GM18907 (cell line): ENCODE measurements around the gene FIBIN.

Source experiments
- ATAC-seq: cut with Tn5 transposase; IDR thresholded peaks from one replicate; pipeline ENCODE4 v1.9.1; 2021; ENCODE audit warnings: mild to moderate bottlenecking, moderate library complexity; ENCODE audit not compliant: unreplicated experiment

The FIBIN gene

GRCh38 chr11:27020751-27021150 is 26.8 kb downstream of the FIBIN start:
- no peak for ATAC-seq

DNA sequence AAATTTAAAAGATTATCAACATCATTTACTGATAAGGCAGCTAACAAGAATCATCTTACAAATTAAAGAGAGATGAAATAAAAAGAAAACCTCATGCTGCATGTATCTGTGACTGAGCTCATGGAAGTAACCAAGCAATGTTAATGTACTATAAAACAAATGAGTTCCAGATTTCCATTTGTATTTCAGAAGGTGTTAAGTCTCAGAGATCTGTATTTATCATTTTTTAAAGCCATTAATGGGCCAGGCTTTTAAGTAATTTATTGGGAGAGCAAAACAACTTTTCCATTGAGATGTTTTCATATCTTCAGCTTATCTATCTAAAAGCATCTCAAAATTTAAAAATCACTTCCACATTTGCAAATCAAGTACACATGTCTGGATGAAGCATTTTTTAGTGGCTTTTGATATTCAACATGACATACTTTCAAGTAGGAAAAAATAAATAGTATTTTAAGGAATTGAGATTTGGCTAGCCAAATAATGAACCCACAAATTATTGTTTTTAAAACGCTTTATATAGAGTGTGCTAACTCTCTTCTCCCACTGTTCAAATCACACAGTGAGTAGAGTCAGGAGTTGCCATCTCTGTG is 28.8 kb downstream of the FIBIN start:
- no peak for ATAC-seq

DNA sequence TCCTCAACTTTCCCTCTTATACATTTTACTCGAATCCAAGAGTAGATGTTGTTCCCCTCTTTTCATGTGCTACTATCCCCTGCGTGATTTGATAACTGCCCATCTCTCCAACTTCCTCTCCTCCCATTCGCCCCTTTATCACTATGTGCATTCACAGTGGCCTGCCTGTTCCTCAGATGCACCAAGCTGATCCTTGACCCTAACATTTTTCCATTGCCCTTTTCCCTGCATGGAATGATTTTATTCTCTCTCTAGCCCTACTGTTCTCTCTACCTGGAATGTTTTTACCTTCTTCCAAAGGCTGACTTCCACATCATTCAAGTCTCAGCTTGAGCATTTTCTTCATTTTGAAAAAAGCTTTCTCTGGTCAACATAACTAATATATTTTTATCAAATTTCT is 31.0 kb downstream of the FIBIN start:
- no peak for ATAC-seq

DNA sequence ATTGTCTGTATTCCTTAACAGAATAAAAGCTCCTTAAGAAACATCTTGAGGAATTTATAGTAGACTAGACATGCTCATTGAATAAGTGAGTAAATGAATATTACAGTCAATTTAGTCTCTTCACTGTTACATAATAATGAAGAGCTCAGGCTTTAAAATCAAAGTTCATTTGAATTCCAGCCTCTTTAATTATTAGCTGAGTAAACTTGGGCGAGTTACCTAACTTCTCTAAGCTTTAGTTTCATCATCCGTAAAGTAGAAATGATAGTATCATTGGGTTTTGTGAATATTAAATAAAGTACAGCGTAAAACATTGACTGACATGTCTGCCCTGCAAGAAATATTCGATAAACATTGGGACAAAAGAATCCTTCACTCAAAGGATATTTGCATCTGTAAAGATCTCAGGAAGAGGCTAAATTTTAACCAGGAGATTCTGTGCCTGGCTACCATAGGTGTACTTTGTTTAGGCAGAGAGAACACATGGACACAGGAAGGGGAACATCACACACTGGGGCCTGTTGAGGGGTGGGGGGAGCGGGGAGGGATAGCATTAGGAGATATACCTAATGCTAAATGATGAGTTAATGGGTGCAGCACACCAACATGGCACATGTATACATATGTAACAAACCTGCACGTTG is 31.5 kb downstream of the FIBIN start:
- no peak for ATAC-seq

DNA sequence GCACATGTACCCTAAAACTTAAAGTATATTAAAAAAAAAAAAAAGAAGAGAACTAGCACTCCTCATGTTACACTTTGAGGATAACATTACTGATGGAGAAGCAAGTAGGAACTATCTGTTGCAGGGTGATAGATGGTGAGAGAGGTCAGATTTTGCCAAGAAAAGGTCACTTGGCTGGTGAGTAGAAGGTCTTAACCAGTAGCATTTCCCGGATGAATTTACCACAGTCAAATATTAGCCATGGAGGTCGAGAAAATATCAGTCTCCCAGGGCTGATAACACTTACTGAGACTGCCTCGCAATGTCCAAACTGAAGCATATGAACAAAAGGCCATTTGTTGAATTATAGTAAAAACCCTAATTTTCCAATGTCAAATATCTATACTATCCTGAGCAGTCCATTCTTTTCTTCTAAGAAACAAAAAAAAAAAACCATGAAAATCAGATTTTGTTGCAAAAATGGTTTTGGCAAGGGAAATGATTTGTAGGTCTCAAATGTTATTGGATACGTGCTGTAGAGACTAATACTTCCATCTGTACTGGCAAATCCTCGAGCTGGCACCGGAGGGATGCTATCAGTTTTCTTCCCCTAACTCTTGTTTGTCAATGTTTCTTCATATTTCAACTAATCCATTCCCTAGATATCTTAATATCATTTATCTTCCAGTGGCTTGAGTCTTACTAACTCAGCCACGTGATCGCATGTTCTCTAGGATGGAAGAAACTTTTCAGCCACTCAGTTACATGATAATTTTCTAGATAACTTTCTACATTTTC is 32.2 kb downstream of the FIBIN start:
- ATAC-seq = no peak

DNA sequence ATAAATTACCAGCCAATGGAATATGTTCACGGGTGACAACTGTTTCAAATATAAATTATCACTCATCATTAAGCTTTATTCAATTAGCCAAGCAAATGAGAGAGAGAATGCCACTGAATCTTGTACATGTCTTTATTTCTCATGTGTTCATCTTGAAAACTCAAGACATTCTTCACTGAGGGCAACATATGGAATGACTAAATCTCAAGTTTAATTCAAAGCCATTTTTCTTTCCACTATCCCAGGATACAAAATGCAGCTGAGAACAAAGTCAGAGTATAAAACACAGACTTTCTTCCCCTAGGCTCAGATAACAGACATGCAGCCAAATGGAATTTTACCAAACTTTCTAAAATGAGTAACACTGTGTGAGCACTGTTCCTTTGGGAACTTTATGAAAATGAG is 34.7 kb downstream of the FIBIN start:
- no peak for ATAC-seq

GRCh38 chr11:27029966-27030365 is 36.1 kb downstream of the FIBIN start:
- no peak for ATAC-seq

DNA sequence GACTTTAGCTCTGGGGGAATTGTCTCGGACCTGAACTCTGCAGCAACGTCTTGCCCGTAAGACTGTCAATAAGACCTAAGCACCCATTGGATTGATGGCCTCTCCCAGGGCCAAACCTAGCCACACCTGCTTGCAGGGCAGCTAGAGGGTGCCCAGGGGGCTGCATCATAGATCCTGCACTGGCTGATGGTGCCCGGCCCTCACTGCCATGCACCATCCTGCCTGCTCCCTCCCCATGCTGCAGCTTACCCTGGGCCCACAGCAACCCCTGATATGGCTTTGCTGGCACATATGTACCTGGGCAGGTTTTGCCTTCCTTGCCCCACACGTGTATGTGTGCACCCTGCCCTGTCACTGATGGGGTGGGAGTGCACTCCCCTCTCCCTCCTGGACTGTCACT is 37.8 kb downstream of the FIBIN start:
- no peak for ATAC-seq

GRCh38 chr11:27039873-27040272 is 46.0 kb downstream of the FIBIN start:
- no peak for ATAC-seq

DNA sequence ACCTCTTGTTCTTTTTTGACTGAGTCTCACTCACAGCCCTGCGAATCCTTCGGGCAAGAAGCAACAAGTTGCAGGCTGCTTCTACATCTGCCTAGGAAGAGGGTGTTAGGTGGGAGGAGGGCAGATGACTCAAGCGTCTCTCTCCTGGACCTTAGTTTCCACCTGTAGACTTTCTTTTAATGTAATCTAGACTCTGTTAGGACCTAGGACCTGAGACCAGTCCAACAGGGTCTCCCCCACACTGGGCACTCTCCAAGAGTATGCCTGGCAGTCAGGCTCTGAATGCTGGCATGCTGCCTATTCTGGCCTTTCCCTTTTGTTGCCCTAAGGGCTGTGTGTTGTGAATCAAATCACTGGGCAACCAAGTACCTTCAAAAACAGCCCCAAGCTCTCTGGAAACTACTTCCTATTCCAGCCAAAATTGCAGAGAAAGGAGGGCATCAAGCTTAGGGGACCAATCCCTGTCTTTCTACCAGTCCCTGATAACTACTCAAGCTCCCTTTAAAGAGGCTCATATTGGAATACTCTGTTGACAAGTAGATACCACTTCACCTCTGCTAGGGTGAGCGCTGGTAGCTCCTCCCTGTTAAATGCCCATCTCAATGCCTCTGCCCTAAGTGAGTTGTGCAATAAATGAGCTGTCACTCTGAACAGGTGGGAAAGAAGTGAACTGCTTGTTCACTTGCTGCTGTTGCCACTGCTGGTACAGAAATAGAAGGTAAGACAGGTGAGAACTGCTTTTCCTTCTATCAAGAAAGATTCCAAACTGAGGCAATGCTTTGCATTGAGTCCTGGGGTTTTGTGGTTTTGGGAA is 46.6 kb downstream of the FIBIN start, which contains the start of gene BBOX1:
Gene BBOX1 (plus strand): TSS at position 514 of the 814 bp plus-strand sequence. CDS start 14,616 bp downstream, outside the sequence.
- no peak for ATAC-seq

- ATAC-seq = no peak
Measured at GRCh38 chr11:27041141-27041899, 47.4 kb downstream of the FIBIN start.
